ENCODE data around the gene LYRM1.

LYRM1 gene

GRCh38 chr16:20857281-20857680 lies 43.3 kb upstream of the LYRM1 start:
- no peaks in the 10 kb centered on the region for H3K79me2 ChIP-seq (ENCODE audit: insufficient read depth, low read length)
- peaks cover 13% of the 10 kb centered on the region; the same call in 1 of the 2 replicates for H3K36me3 ChIP-seq (ENCODE audit: insufficient read depth, low read length)
- H4K20me1 ChIP-seq (ENCODE audit: insufficient read depth, low read length) = no peaks in the 10 kb centered on the region
- no peaks in the 10 kb centered on the region for H3K9me3 ChIP-seq (ENCODE audit: low read length)
- H3K27ac ChIP-seq (ENCODE audit: low read depth, low read length, poor library complexity, severe bottlenecking) = no peak overlapping the region
- H3K4me1 ChIP-seq (ENCODE audit: insufficient read depth, low read length, severe bottlenecking) = no peaks in the 10 kb centered on the region
- TF ChIP-seq CTCF (IDR thresholded peaks at IDR 0.05; ENCODE audit: low read length) = no peak
- no peak for TF ChIP-seq EZH2 (IDR thresholded peaks at IDR 0.05; ENCODE audit: borderline replicate concordance, low read length)
- H2AFZ ChIP-seq (ENCODE audit: low read length) = no peak overlapping the region
- no peak overlapping the region for H3K4me3 ChIP-seq (ENCODE audit: low read depth, low read length, poor library complexity, severe bottlenecking)
- H3F3A ChIP-seq (ENCODE audit: insufficient read depth, low read length) = no peaks in the 10 kb centered on the region
- H3K27me3 ChIP-seq (ENCODE audit: insufficient read depth, low read length) = no peaks in the 10 kb centered on the region
- no peaks in the 10 kb centered on the region for H3K9me2 ChIP-seq (ENCODE audit: low read depth, low read length)
- no peak overlapping the region for H3K9ac ChIP-seq (ENCODE audit: low read length)
- no peak overlapping the region for H3K4me2 ChIP-seq (ENCODE audit: low read length)

GRCh38 chr16:20859229-20859628 lies 41.3 kb upstream of the LYRM1 start:
- no peak overlapping the region for H2AFZ ChIP-seq (ENCODE audit: low read length)
- no peak overlapping the region for H3K9ac ChIP-seq (ENCODE audit: low read length)
- H3K4me2 ChIP-seq (ENCODE audit: low read length) = no peak overlapping the region
- H3K4me3 ChIP-seq (ENCODE audit: low read depth, low read length, poor library complexity, severe bottlenecking) = no peak overlapping the region
- no peaks in the 10 kb centered on the region for H3K27me3 ChIP-seq (ENCODE audit: insufficient read depth, low read length)
- H3K36me3 ChIP-seq (ENCODE audit: insufficient read depth, low read length) = peaks cover 13% of the 10 kb centered on the region; the same call in 1 of the 2 replicates
- no peak overlapping the region for H3K27ac ChIP-seq (ENCODE audit: low read depth, low read length, poor library complexity, severe bottlenecking)
- H4K20me1 ChIP-seq (ENCODE audit: insufficient read depth, low read length) = no peaks in the 10 kb centered on the region
- H3K4me1 ChIP-seq (ENCODE audit: insufficient read depth, low read length, severe bottlenecking) = no peaks in the 10 kb centered on the region
- H3K9me2 ChIP-seq (ENCODE audit: low read depth, low read length) = no peaks in the 10 kb centered on the region
- no peaks in the 10 kb centered on the region for H3K79me2 ChIP-seq (ENCODE audit: insufficient read depth, low read length)
- H3F3A ChIP-seq (ENCODE audit: insufficient read depth, low read length) = no peaks in the 10 kb centered on the region
- TF ChIP-seq CTCF (IDR thresholded peaks at IDR 0.05; ENCODE audit: low read length) (no peak), EZH2 (IDR thresholded peaks at IDR 0.05; ENCODE audit: borderline replicate concordance, low read length) (no peak)
- no peaks in the 10 kb centered on the region for H3K9me3 ChIP-seq (ENCODE audit: low read length)

- Histone ChIP-seq H3K79me2 (ENCODE audit: insufficient read depth, low read length) (no peaks in the 10 kb centered on the region), H2AFZ (ENCODE audit: low read length) (no peak overlapping the region), H3F3A (ENCODE audit: insufficient read depth, low read length) (no peaks in the 10 kb centered on the region), H3K9me2 (ENCODE audit: low read depth, low read length) (no peaks in the 10 kb centered on the region), H3K4me1 (ENCODE audit: insufficient read depth, low read length, severe bottlenecking) (no peaks in the 10 kb centered on the region), H3K9me3 (ENCODE audit: low read length) (no peaks in the 10 kb centered on the region), H4K20me1 (ENCODE audit: insufficient read depth, low read length) (no peaks in the 10 kb centered on the region), H3K4me3 (ENCODE audit: low read depth, low read length, poor library complexity, severe bottlenecking) (no peak overlapping the region), H3K9ac (ENCODE audit: low read length) (no peak overlapping the region), H3K27me3 (ENCODE audit: insufficient read depth, low read length) (no peaks in the 10 kb centered on the region), H3K36me3 (ENCODE audit: insufficient read depth, low read length) (peaks cover 13% of the 10 kb centered on the region; the same call in 1 of the 2 replicates), H3K4me2 (ENCODE audit: low read length) (no peak overlapping the region), H3K27ac (ENCODE audit: low read depth, low read length, poor library complexity, severe bottlenecking) (no peak overlapping the region)
- no peak for TF ChIP-seq CTCF (IDR thresholded peaks at IDR 0.05; ENCODE audit: low read length)
- TF ChIP-seq EZH2 (IDR thresholded peaks at IDR 0.05; ENCODE audit: borderline replicate concordance, low read length) = no peak
Measured at GRCh38 chr16:20859699-20860098, 40.9 kb upstream of the LYRM1 start.
